HPDE6-E6E7 (cell line): ENCODE results near the gene IL22RA1.

Experiments used
- DNase-seq: peaks from one replicate; pipeline ENCODE4 v3.0.0; 2011; ENCODE audit warnings: missing footprints; ENCODE audit errors: extremely low spot score

Gene IL22RA1

GRCh38 chr1:24075590-24075854 is 67.4 kb downstream of the IL22RA1 start:
- DNase-seq: no peak

GRCh38 chr1:24074817-24075589 is 67.9 kb downstream of the IL22RA1 start:
- DNase-seq: peak; percentile 15

- DNase-seq: no peak
Measured at GRCh38 chr1:24074196-24074595, 68.7 kb downstream of the IL22RA1 start.

GRCh38 chr1:24071941-24072340 is 71.0 kb downstream of the IL22RA1 start:
- DNase-seq: no peak

GRCh38 chr1:24070821-24071393 is 72.0 kb downstream of the IL22RA1 start:
- peak; percentile 89 for DNase-seq

GRCh38 chr1:24069817-24070216 is 73.1 kb downstream of the IL22RA1 start:
- DNase-seq: no peak
